ENCODE results near the gene MST1R. TPM values are rescaled to one million over a fixed set of nuclear protein-coding genes. Genes with fewer than 3 reads are reported as not detected.
"Not testable (repeated sequence)": the region's sequence is repeated elsewhere in the genome, so short reads cannot be mapped to it uniquely, and the experiment has no call there.

MST1R gene
- total RNA-seq, 3 donors from 2014 or later = 0.38 to 0.76 (median 0.57) TPM

GRCh38 chr3:49926117-49926728, 22.6 kb upstream of the MST1R start:
- ATAC-seq (no peak), DNase-seq (no peak)
- Mint-ChIP-seq H3K9me3 (no peaks in the 10 kb centered on the region), H3K4me3 (no peak overlapping the region), H3K27me3 (ENCODE audit: low read depth) (no peaks in the 10 kb centered on the region), H3K36me3 (ENCODE audit: insufficient read depth) (no peaks in the 10 kb centered on the region), H3K4me1 (ENCODE audit: low read depth) (peaks cover 21% of the 10 kb centered on the region)

- H3K36me3 Mint-ChIP-seq (ENCODE audit: insufficient read depth) = no peaks in the 10 kb centered on the region
- DNase-seq (no peak), ATAC-seq (no peak)
- peaks cover 17% of the 10 kb centered on the region for H3K4me1 Mint-ChIP-seq (ENCODE audit: low read depth)
- H3K27me3 Mint-ChIP-seq (ENCODE audit: low read depth) = no peaks in the 10 kb centered on the region
- H3K4me3 Mint-ChIP-seq = no peak overlapping the region
- H3K9me3 Mint-ChIP-seq = no peaks in the 10 kb centered on the region
Measured at GRCh38 chr3:49925485-49925884, 21.8 kb upstream of the MST1R start.

GRCh38 chr3:49924683-49925082, 21.0 kb upstream of the MST1R start:
- H3K36me3 Mint-ChIP-seq (ENCODE audit: insufficient read depth) = peaks cover 2% of the 10 kb centered on the region
- no peaks in the 10 kb centered on the region for H3K27me3 Mint-ChIP-seq (ENCODE audit: low read depth)
- no peaks in the 10 kb centered on the region for H3K9me3 Mint-ChIP-seq
- H3K4me1 Mint-ChIP-seq (ENCODE audit: low read depth) = peaks cover 13% of the 10 kb centered on the region
- no peak for ATAC-seq
- no peak overlapping the region for H3K4me3 Mint-ChIP-seq
- DNase-seq = no peak

GRCh38 chr3:49917806-49918590, 14.3 kb upstream of the MST1R start:
- H3K36me3 Mint-ChIP-seq (ENCODE audit: insufficient read depth); DNase-seq; H3K27me3 Mint-ChIP-seq (ENCODE audit: low read depth); H3K4me1 Mint-ChIP-seq (ENCODE audit: low read depth); H3K4me3 Mint-ChIP-seq; ATAC-seq; H3K9me3 Mint-ChIP-seq: not testable (repeated sequence)

- Mint-ChIP-seq H3K27me3 (ENCODE audit: low read depth) (no peaks in the 10 kb centered on the region), H3K4me1 (ENCODE audit: low read depth) (no peaks in the 10 kb centered on the region), H3K4me3 (no peak overlapping the region), H3K9me3 (no peaks in the 10 kb centered on the region), H3K36me3 (ENCODE audit: insufficient read depth) (peaks cover 12% of the 10 kb centered on the region)
- ATAC-seq = no peak
- no peak for DNase-seq
Measured at GRCh38 chr3:49916686-49917085, 13.0 kb upstream of the MST1R start.

GRCh38 chr3:49914906-49915305, 11.2 kb upstream of the MST1R start:
- Mint-ChIP-seq H3K9me3 (no peaks in the 10 kb centered on the region), H3K4me1 (ENCODE audit: low read depth) (no peaks in the 10 kb centered on the region), H3K36me3 (ENCODE audit: insufficient read depth) (peaks cover 17% of the 10 kb centered on the region), H3K4me3 (no peak overlapping the region), H3K27me3 (ENCODE audit: low read depth) (no peaks in the 10 kb centered on the region)
- DNase-seq (no peak), ATAC-seq (no peak)

- Mint-ChIP-seq H3K9me3 (no peaks in the 10 kb centered on the region), H3K36me3 (ENCODE audit: insufficient read depth) (peaks cover 22% of the 10 kb centered on the region), H3K4me3 (no peak overlapping the region), H3K4me1 (ENCODE audit: low read depth) (no peaks in the 10 kb centered on the region), H3K27me3 (ENCODE audit: low read depth) (no peaks in the 10 kb centered on the region)
- no peak for ATAC-seq
- DNase-seq = no peak
Measured at GRCh38 chr3:49912881-49913281, 9.2 kb upstream of the MST1R start.

- peaks cover 22% of the 10 kb centered on the region for H3K36me3 Mint-ChIP-seq (ENCODE audit: insufficient read depth)
Measured at GRCh38 chr3:49911611-49912010, 7.9 kb upstream of the MST1R start.

GRCh38 chr3:49911124-49911420, 7.4 kb upstream of the MST1R start:
- Mint-ChIP-seq H3K4me1 (ENCODE audit: low read depth) (peaks cover 8% of the 10 kb centered on the region), H3K27me3 (ENCODE audit: low read depth) (no peaks in the 10 kb centered on the region), H3K4me3 (no peak overlapping the region), H3K9me3 (no peaks in the 10 kb centered on the region), H3K36me3 (ENCODE audit: insufficient read depth) (peaks cover 22% of the 10 kb centered on the region)
- no peak for DNase-seq
- no peak for ATAC-seq

More at GRCh38 chr3:49911611-49912010, 7.9 kb upstream of the MST1R start:
- peaks cover 2% of the 10 kb centered on the region for H3K4me1 Mint-ChIP-seq (ENCODE audit: low read depth)
- no peak overlapping the region for H3K4me3 Mint-ChIP-seq
- ATAC-seq (no peak), DNase-seq (no peak)
- H3K27me3 Mint-ChIP-seq (ENCODE audit: low read depth) = no peaks in the 10 kb centered on the region
- no peaks in the 10 kb centered on the region for H3K9me3 Mint-ChIP-seq

- H3K27me3 Mint-ChIP-seq (ENCODE audit: low read depth) = no peaks in the 10 kb centered on the region
- H3K4me1 Mint-ChIP-seq (ENCODE audit: low read depth) = peaks cover 13% of the 10 kb centered on the region
- no peak for ATAC-seq
- H3K9me3 Mint-ChIP-seq = no peaks in the 10 kb centered on the region
- DNase-seq = no peak
- peaks cover 22% of the 10 kb centered on the region for H3K36me3 Mint-ChIP-seq (ENCODE audit: insufficient read depth)
- no peak overlapping the region for H3K4me3 Mint-ChIP-seq
Measured at GRCh38 chr3:49910409-49911123, 6.9 kb upstream of the MST1R start.

- no peaks in the 10 kb centered on the region for H3K27me3 Mint-ChIP-seq (ENCODE audit: low read depth)
- no peak overlapping the region for H3K4me3 Mint-ChIP-seq
- H3K36me3 Mint-ChIP-seq (ENCODE audit: insufficient read depth) = peaks cover 22% of the 10 kb centered on the region
- DNase-seq (no peak), ATAC-seq (no peak)
- no peaks in the 10 kb centered on the region for H3K9me3 Mint-ChIP-seq
- peaks cover 21% of the 10 kb centered on the region for H3K4me1 Mint-ChIP-seq (ENCODE audit: low read depth)
Measured at GRCh38 chr3:49908373-49909199, 4.9 kb upstream of the MST1R start.

GRCh38 chr3:49906073-49906743, 2.5 kb upstream of the MST1R start:
- Mint-ChIP-seq H3K9me3 (no peaks in the 10 kb centered on the region), H3K27me3 (ENCODE audit: low read depth) (no peaks in the 10 kb centered on the region), H3K4me3 (peak overlapping the region; percentile 31), H3K36me3 (ENCODE audit: insufficient read depth) (peaks cover 12% of the 10 kb centered on the region), H3K4me1 (ENCODE audit: low read depth) (peaks cover 21% of the 10 kb centered on the region)
- DNase-seq = peak; percentile 45
- peak; percentile 56 to 64 for ATAC-seq

GRCh38 chr3:49904448-49904847, 775 bp upstream of the MST1R start:
- H3K36me3 Mint-ChIP-seq (ENCODE audit: insufficient read depth); ATAC-seq; DNase-seq; H3K27me3 Mint-ChIP-seq (ENCODE audit: low read depth); H3K9me3 Mint-ChIP-seq: not testable (repeated sequence)
- Mint-ChIP-seq H3K4me3 (peak overlapping the region; percentile 75), H3K4me1 (ENCODE audit: low read depth) (peaks cover 21% of the 10 kb centered on the region)

Measured in activated T-cell treated with anti-CD3 and anti-CD28 coated beads, Interleukin-2, amount 50 U/mL, for 4 hours (primary cell).